ENCODE data around the gene PRKD2.

GRCh38 chr19:46746281-46747057, 29.6 kb upstream of the PRKD2 start, which contains the start of gene STRN4:
- no peak for TF ChIP-seq EZH2 (IDR thresholded peaks at IDR 0.05; ENCODE audit: low read depth)
- TF ChIP-seq, protein P1, sequence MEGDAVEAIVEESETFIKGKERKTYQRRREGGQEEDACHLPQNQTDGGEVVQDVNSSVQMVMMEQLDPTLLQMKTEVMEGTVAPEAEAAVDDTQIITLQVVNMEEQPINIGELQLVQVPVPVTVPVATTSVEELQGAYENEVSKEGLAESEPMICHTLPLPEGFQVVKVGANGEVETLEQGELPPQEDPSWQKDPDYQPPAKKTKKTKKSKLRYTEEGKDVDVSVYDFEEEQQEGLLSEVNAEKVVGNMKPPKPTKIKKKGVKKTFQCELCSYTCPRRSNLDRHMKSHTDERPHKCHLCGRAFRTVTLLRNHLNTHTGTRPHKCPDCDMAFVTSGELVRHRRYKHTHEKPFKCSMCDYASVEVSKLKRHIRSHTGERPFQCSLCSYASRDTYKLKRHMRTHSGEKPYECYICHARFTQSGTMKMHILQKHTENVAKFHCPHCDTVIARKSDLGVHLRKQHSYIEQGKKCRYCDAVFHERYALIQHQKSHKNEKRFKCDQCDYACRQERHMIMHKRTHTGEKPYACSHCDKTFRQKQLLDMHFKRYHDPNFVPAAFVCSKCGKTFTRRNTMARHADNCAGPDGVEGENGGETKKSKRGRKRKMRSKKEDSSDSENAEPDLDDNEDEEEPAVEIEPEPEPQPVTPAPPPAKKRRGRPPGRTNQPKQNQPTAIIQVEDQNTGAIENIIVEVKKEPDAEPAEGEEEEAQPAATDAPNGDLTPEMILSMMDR (conservative IDR thresholded peaks at IDR 0.05), result no peak
